ENCODE results near the gene HIVEP3. TPM values are rescaled to one million over a fixed set of nuclear protein-coding genes. Genes with fewer than 3 reads are reported as not detected.

Gene HIVEP3
- total RNA-seq, 1 experiment from 2014 or later, result 1.4 TPM

DNA sequence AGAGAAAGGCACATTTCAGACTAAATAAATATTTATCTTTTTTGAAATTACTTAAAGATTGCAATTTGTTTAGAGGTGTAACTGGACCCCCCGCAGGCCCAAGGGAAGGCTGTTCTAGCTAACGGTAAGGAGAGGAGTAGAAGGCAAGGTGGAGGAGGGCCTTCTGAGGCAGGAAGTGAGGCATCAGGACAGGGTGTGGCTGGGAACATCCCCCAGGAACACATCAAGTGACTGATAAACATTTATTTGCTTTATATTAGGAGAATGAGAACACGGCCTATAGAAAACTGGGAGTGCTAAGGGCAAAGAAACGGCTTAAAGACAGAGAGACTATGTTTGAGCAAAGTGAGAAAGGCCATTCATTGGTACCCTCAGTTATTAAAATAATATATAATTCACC lies 23.2 kb downstream of the HIVEP3 start:
- WGBS (ENCODE audit: extremely low coverage, insufficient read length, low lambda C conversion rate), result no CpG with 5 or more reads among the region's 4 CpGs

More for the DNA sequence above, 23.2 kb downstream of the HIVEP3 start:
- no peak overlapping the region for H2AFZ ChIP-seq (ENCODE audit: low read length)
- H4K8ac ChIP-seq (replicated peaks; ENCODE audit: insufficient read length, low read depth, low read length), result no peak overlapping the region
- no peaks in the 10 kb centered on the region for H3K79me2 ChIP-seq (ENCODE audit: insufficient read depth, low read length)
- H3K27me3 Mint-ChIP-seq (ENCODE audit: low read depth), result no peaks in the 10 kb centered on the region
- no peak overlapping the region for H2BK120ac ChIP-seq (ENCODE audit: low read depth, low read length, poor library complexity, severe bottlenecking)
- H3K4me1 ChIP-seq (ENCODE audit: insufficient read depth, low read length), result no peaks in the 10 kb centered on the region; the same call in 1 of the 2 replicates
- H3K18ac ChIP-seq (ENCODE audit: insufficient read length, low read depth, low read length), result no peak overlapping the region
- TF ChIP-seq CTCF (conservative IDR thresholded peaks at IDR 0.05), result no peak
- H2BK5ac ChIP-seq (ENCODE audit: insufficient read length, low read length), result no peak overlapping the region
- H3K27me3 ChIP-seq (ENCODE audit: insufficient read depth, low read length), result no peaks in the 10 kb centered on the region
- H3K4me3 Mint-ChIP-seq, result no peak overlapping the region
- no peak overlapping the region for H3K27ac Mint-ChIP-seq
- H3K56ac ChIP-seq (ENCODE audit: insufficient read length, low read depth, low read length), result no peak overlapping the region
- no peak overlapping the region for H3K27ac ChIP-seq (ENCODE audit: insufficient read length, low read depth, low read length)
- H3K4me1 Mint-ChIP-seq, result peaks cover 6 to 15% of the 10 kb centered on the region in 2 experiments
- no peak overlapping the region for H3K4ac ChIP-seq (ENCODE audit: low read depth, low read length)
- no peak overlapping the region for H3T11ph ChIP-seq (ENCODE audit: low read length)
- H3K9me3 ChIP-seq (ENCODE audit: control insufficient read depth, low read depth, low read length), result no peaks in the 10 kb centered on the region
- no peaks in the 10 kb centered on the region for H3K23me2 ChIP-seq (ENCODE audit: insufficient read length, low read depth, low read length, poor library complexity, severe bottlenecking)
- no peaks in the 10 kb centered on the region for H3K79me1 ChIP-seq (ENCODE audit: insufficient read depth, low read depth, low read length, poor library complexity, severe bottlenecking)
- no peak overlapping the region for H3K9ac ChIP-seq (ENCODE audit: extremely low read depth, insufficient read length, low read length)
- H3K36me3 Mint-ChIP-seq (ENCODE audit: insufficient read depth in 1 of 3, low read depth in 3 of 3), result no peaks in the 10 kb centered on the region
- H4K5ac ChIP-seq (ENCODE audit: insufficient read length, low read depth, low read length), result no peak overlapping the region
- no peak for DNase-seq
- no peaks in the 10 kb centered on the region for H3K9me3 Mint-ChIP-seq
- H3K4me2 ChIP-seq (ENCODE audit: insufficient read depth, insufficient read length, low read length), result no peak overlapping the region
- H2BK20ac ChIP-seq (ENCODE audit: low read depth, low read length, poor library complexity, severe bottlenecking), result no peak overlapping the region
- no peak overlapping the region for H3K14ac ChIP-seq (ENCODE audit: insufficient read depth, low read length)
- no peak overlapping the region for H2AK5ac ChIP-seq (ENCODE audit: insufficient read length, low read length)
- H2BK15ac ChIP-seq (ENCODE audit: low read depth, low read length), result no peak overlapping the region
- no peak overlapping the region for H2BK12ac ChIP-seq (ENCODE audit: insufficient read length, low read depth, low read length)
- H4K20me1 ChIP-seq (ENCODE audit: control insufficient read depth, insufficient read depth, insufficient read length), result no peaks in the 10 kb centered on the region
- no peak overlapping the region for H3K23ac ChIP-seq (ENCODE audit: insufficient read length, low read depth, low read length)
- H4K91ac ChIP-seq (ENCODE audit: insufficient read length, low read depth, low read length), result no peak overlapping the region

Data from H9 (cell line).